ENCODE results near the gene SERPINI1. TPM values are rescaled to one million over a fixed set of nuclear protein-coding genes. Genes with fewer than 3 reads are reported as not detected.

The SERPINI1 gene
- total RNA-seq, 4 donors from 2014 or later = 0.70 to 2.7 (median 2.2) TPM

DNA sequence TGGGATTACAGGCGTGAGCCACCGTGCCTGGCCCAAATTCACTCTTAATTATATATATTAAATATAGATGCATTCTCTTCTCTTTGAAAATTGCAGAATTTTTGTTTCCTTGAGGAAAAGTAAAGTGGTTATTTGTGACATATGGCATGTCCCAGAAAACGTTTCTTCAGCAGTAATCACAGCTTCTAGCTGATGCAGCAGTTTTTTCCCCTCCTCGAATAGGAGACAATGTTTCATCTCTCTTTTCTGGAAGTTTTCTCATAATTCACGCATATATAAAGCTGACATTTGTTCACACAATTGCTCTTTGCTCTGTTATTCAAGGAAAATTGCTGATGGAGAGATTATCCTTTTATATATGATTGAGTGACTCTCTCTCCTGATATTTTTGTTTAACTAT, 99.8 kb downstream of the SERPINI1 start:
- TF ChIP-seq, protein P1, sequence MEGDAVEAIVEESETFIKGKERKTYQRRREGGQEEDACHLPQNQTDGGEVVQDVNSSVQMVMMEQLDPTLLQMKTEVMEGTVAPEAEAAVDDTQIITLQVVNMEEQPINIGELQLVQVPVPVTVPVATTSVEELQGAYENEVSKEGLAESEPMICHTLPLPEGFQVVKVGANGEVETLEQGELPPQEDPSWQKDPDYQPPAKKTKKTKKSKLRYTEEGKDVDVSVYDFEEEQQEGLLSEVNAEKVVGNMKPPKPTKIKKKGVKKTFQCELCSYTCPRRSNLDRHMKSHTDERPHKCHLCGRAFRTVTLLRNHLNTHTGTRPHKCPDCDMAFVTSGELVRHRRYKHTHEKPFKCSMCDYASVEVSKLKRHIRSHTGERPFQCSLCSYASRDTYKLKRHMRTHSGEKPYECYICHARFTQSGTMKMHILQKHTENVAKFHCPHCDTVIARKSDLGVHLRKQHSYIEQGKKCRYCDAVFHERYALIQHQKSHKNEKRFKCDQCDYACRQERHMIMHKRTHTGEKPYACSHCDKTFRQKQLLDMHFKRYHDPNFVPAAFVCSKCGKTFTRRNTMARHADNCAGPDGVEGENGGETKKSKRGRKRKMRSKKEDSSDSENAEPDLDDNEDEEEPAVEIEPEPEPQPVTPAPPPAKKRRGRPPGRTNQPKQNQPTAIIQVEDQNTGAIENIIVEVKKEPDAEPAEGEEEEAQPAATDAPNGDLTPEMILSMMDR (IDR thresholded peaks at IDR 0.05 in 4 of 5, conservative IDR thresholded peaks at IDR 0.05 in 1 of 5) = no peak
- no peak for TF ChIP-seq POLR2A (IDR thresholded peaks at IDR 0.05)
- intact Hi-C loops (cut with DNase I; ENCODE audit: low total_unique reads) = no loop called here

DNA sequence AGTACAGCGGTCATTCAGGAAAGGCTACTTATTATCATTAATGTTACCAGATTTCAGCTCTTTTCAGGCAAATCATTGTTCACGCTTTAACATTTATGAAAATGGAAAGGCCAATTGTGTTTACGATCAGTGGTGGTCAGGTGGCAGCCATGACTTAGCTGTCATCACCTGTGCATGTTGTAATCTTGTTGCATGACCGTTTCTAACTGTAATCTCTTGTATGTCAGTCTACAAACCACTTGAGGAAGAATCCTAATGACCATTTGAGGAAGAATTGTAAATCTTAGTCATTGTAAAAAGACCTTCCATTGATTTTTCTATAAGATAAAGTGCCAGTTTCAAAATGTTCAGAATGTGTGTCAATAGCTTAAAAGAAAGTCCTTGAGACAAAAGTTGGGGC, 100.4 kb downstream of the SERPINI1 start:
- H3K4me3 ChIP-seq = no peak overlapping the region
- in situ Hi-C loops (cut with MboI; ENCODE audit: low sequenced_read_pairs in 4 of 4) (no loop called here), intact Hi-C loops (cut with DNase I; ENCODE audit: low total_unique reads) (loop anchor here (2.0 kb wide), 1 partner anchor 47 kb away; no protein-coding TSS in a partner anchor)
- no peaks in the 10 kb centered on the region for H3K36me3 ChIP-seq
- TF ChIP-seq POLR2A (IDR thresholded peaks at IDR 0.05) = no peak
- TF ChIP-seq, protein P1 (IDR thresholded peaks at IDR 0.05 in 4 of 5, conservative IDR thresholded peaks at IDR 0.05 in 1 of 5) = no peak
- no peaks in the 10 kb centered on the region for H3K4me1 ChIP-seq
- no peaks in the 10 kb centered on the region for H3K27me3 ChIP-seq
- no peaks in the 10 kb centered on the region for H3K9me3 ChIP-seq
- no peak for DNase-seq
- no peak for ATAC-seq
- no peak overlapping the region for H3K27ac ChIP-seq

More for the DNA sequence above, 99.8 kb downstream of the SERPINI1 start:
- no peaks in the 10 kb centered on the region for H3K9me3 ChIP-seq
- H3K36me3 ChIP-seq = no peaks in the 10 kb centered on the region
- no peak overlapping the region for H3K4me3 ChIP-seq
- H3K27ac ChIP-seq = no peak overlapping the region
- H3K27me3 ChIP-seq = no peaks in the 10 kb centered on the region
- DNase-seq (no peak), ATAC-seq (no peak)
- no peaks in the 10 kb centered on the region for H3K4me1 ChIP-seq
- in situ Hi-C loops (cut with MboI; ENCODE audit: low sequenced_read_pairs in 4 of 4) = no loop called here

DNA sequence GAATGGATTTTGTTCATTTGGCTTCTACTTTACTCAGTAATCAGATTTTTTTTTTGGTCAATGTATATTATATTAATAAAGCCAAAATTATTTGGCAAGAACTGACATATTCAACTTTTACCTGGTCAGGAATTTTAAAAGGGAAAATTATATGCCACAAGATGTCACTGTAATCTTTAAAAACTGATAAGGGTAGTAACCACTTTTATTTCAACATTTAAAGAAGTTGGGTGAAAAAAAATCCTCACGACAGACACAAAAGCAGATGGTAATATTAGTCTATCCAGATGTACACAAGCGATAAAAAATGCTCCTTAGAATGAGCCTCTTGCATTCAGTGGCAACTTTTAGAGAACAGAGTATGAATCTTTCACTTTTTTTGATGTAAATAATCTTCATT, 101.9 kb downstream of the SERPINI1 start:
- TF ChIP-seq, protein P1 (IDR thresholded peaks at IDR 0.05 in 4 of 5, conservative IDR thresholded peaks at IDR 0.05 in 1 of 5) = peak in 2 of 5 experiments; percentile 26 to 30
- no peak for TF ChIP-seq POLR2A (IDR thresholded peaks at IDR 0.05)
- Histone ChIP-seq H3K27ac (no peak overlapping the region), H3K4me3 (no peak overlapping the region)

DNA sequence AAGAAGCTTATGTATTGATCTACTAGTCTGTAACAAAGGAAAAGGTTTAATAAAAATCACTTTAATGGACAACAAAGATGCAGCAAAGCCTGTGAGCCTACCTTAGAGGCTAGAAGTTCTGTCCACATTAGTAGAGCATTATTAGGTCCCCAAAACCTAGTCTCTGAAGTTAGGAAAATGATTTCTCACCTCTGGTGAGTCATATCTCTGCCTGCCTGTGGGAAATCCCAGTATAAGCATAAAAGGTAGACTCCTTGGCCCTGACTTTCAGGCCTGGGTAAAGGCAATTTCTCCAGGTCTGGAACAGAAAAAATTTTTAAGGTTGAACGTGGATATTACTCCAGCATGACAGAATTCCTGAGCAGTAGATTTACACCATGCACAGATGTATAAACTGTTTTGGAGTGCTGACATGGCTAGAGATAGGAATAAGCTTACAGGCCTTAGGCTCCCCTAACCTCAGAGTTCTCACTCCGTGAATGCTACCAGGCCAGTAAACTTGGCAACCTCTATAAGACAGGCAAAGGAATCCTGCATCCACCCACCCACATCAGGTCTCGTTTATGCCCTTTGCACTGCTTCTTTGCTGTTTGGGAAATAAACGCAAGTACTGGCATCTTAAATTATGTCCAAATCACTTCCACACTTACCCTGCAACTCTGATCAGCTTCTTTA, 104.1 kb downstream of the SERPINI1 start:
- no peak for ATAC-seq
- intact Hi-C loops (cut with DNase I; ENCODE audit: low total_unique reads) = no loop called here

More for the DNA sequence above, 101.9 kb downstream of the SERPINI1 start:
- H3K4me1 ChIP-seq = no peaks in the 10 kb centered on the region
- in situ Hi-C loops (cut with MboI; ENCODE audit: low sequenced_read_pairs in 4 of 4) (no loop called here), intact Hi-C loops (cut with DNase I; ENCODE audit: low total_unique reads) (loop anchor here (2.0 kb wide), 1 partner anchor 45 kb away; no protein-coding TSS in a partner anchor)
- no peaks in the 10 kb centered on the region for H3K27me3 ChIP-seq
- no peak for DNase-seq
- ATAC-seq = no peak
- H3K9me3 ChIP-seq = no peaks in the 10 kb centered on the region
- H3K36me3 ChIP-seq = no peaks in the 10 kb centered on the region

More for the DNA sequence above, 104.1 kb downstream of the SERPINI1 start:
- no peaks in the 10 kb centered on the region for H3K36me3 ChIP-seq
- no peak for DNase-seq
- no peaks in the 10 kb centered on the region for H3K27me3 ChIP-seq
- no peak overlapping the region for H3K4me3 ChIP-seq
- H3K4me1 ChIP-seq = no peaks in the 10 kb centered on the region
- in situ Hi-C loops (cut with MboI; ENCODE audit: low sequenced_read_pairs in 4 of 4) = no loop called here
- no peak for TF ChIP-seq POLR2A (IDR thresholded peaks at IDR 0.05)
- TF ChIP-seq, protein P1 (IDR thresholded peaks at IDR 0.05 in 4 of 5, conservative IDR thresholded peaks at IDR 0.05 in 1 of 5) = no peak
- H3K9me3 ChIP-seq = no peaks in the 10 kb centered on the region
- H3K27ac ChIP-seq = no peak overlapping the region

All from gastrocnemius medialis (tissue), 4 donors.